Liver (tissue), 9 donors: Measurements from ENCODE around the gene CEP83. TPM values are rescaled to one million over a fixed set of nuclear protein-coding genes. Genes with fewer than 3 reads are reported as not detected.

Source experiments
- DNase-seq: peaks from one replicate; pipeline ENCODE4 v3.0.0-alpha.2; 2017; ENCODE audit warnings: low spot score
- H3K27ac ChIP-seq, 2 donors: one replicate each; pipeline ENCODE4 v1.7.0; 2013; ENCODE audit warnings: inconsistent platforms in 2 of 2, low read length in 2 of 2, control low read depth in 1 of 2, low read depth in 1 of 2, mild to moderate bottlenecking in 1 of 2
- H3K27me3 ChIP-seq, 4 donors: one replicate each; pipeline versions ENCODE4 v1.6.1 to v1.7.0; 2013; ENCODE audit warnings: low read length in 3 of 4, inconsistent platforms in 1 of 4, mild to moderate bottlenecking in 1 of 4, moderate library complexity in 1 of 4; ENCODE audit not compliant: control insufficient read depth in 4 of 4, insufficient read depth in 4 of 4
- H3K36me3 ChIP-seq, 4 donors: one replicate each; pipeline versions ENCODE4 v1.6.1 to v1.7.0; 2013; ENCODE audit warnings: low read length in 3 of 4, mild to moderate bottlenecking in 3 of 4, low read depth in 1 of 4, moderate library complexity in 1 of 4; ENCODE audit not compliant: control insufficient read depth in 4 of 4, insufficient read depth in 3 of 4
- H3K4me1 ChIP-seq, 4 donors: one replicate each; pipeline versions ENCODE4 v1.6.1 to v1.7.0; 2013; ENCODE audit warnings: low read length in 3 of 4, mild to moderate bottlenecking in 3 of 4, moderate library complexity in 1 of 4; ENCODE audit not compliant: control insufficient read depth in 4 of 4, insufficient read depth in 4 of 4
- H3K4me3 ChIP-seq, 3 donors: one replicate each; pipeline versions ENCODE4 v1.6.1 to v1.7.0; 2013; ENCODE audit warnings: low read length in 3 of 3, control low read depth in 1 of 3, low read depth in 1 of 3, mild to moderate bottlenecking in 1 of 3
- H3K9ac ChIP-seq, 2 donors: one replicate each; pipeline ENCODE4 v1.7.0; 2013; ENCODE audit warnings: low read length in 2 of 2, mild to moderate bottlenecking in 2 of 2, moderate library complexity in 2 of 2, control low read depth in 1 of 2, low read depth in 1 of 2
- H3K9me3 ChIP-seq, 4 donors: one replicate each; pipeline versions ENCODE4 v1.6.1 to v1.7.0; 2013; ENCODE audit warnings: low read length in 3 of 4; ENCODE audit not compliant: control insufficient read depth in 4 of 4
- ATF3 ChIP-seq: IDR thresholded peaks from 2 replicates; pipeline ENCODE4 v1.6.1; 2016; ENCODE audit warnings: antibody characterized with exemption
- CTCF ChIP-seq: fragments of 150-350 bp; IDR thresholded peaks from 2 replicates; pipeline ENCODE4 v1.5.1; 2017; ENCODE audit warnings: improper control_type of control experiment, low read depth, low read length; ENCODE audit not compliant: missing input control
- EGR1 ChIP-seq, 2 donors: IDR thresholded peaks; 2 replicates each; pipeline ENCODE4 v1.6.1; 2016 to 2018; ENCODE audit warnings: antibody characterized with exemption in 2 of 2, low read depth in 2 of 2
- FOXA1 ChIP-seq: IDR thresholded peaks from 2 replicates; pipeline ENCODE4 v1.6.1; 2016; ENCODE audit warnings: antibody characterized with exemption
- FOXA2 ChIP-seq: IDR thresholded peaks from 2 replicates; pipeline ENCODE4 v1.6.1; 2016; ENCODE audit warnings: antibody characterized with exemption
- GABPA ChIP-seq, 2 donors: IDR thresholded peaks in 1 of 2; conservative IDR thresholded peaks in 1 of 2; 2 replicates each; pipeline ENCODE4 v1.6.1; 2016; ENCODE audit warnings: antibody characterized with exemption in 2 of 2, mild to moderate bottlenecking in 1 of 2, moderate library complexity in 1 of 2
- HNF4A ChIP-seq, 2 donors: conservative IDR thresholded peaks; 2 replicates each; pipeline ENCODE4 v1.6.1; 2016; ENCODE audit warnings: antibody characterized with exemption in 2 of 2, mild to moderate bottlenecking in 2 of 2
- HNF4G ChIP-seq: IDR thresholded peaks from 2 replicates; pipeline ENCODE4 v1.6.1; 2016; ENCODE audit warnings: antibody characterized with exemption
- JUND ChIP-seq, 2 donors: IDR thresholded peaks; 2 replicates each; pipeline ENCODE4 v1.6.1; 2016; ENCODE audit warnings: antibody characterized with exemption in 2 of 2
- MAX ChIP-seq: IDR thresholded peaks from 2 replicates; pipeline ENCODE4 v1.6.1; 2016; ENCODE audit warnings: antibody characterized with exemption
- NR2F2 ChIP-seq: IDR thresholded peaks from 2 replicates; pipeline ENCODE4 v1.6.1; 2016; ENCODE audit warnings: antibody characterized with exemption
- RAD21 ChIP-seq, 2 donors: IDR thresholded peaks; 2 replicates each; pipeline ENCODE4 v1.6.1; 2016; ENCODE audit warnings: antibody characterized with exemption in 2 of 2, mild to moderate bottlenecking in 2 of 2
- REST ChIP-seq: IDR thresholded peaks from 2 replicates; pipeline ENCODE4 v1.6.1; 2016; ENCODE audit warnings: antibody characterized with exemption, mild to moderate bottlenecking
- RXRA ChIP-seq, 2 donors: IDR thresholded peaks; 2 replicates each; pipeline ENCODE4 v1.6.1; 2017 to 2018; ENCODE audit warnings: antibody characterized with exemption in 2 of 2, mild to moderate bottlenecking in 1 of 2
- SP1 ChIP-seq: IDR thresholded peaks from 2 replicates; pipeline ENCODE4 v1.6.1; 2018; ENCODE audit warnings: antibody characterized with exemption, mild to moderate bottlenecking
- TAF1 ChIP-seq: conservative IDR thresholded peaks from 2 replicates; pipeline ENCODE4 v1.6.1; 2016; ENCODE audit warnings: antibody characterized with exemption, mild to moderate bottlenecking
- YY1 ChIP-seq: IDR thresholded peaks from 2 replicates; pipeline ENCODE4 v1.6.1; 2016; ENCODE audit warnings: antibody characterized with exemption, mild to moderate bottlenecking
- ZBTB33 ChIP-seq: IDR thresholded peaks from 2 replicates; pipeline ENCODE4 v1.6.1; 2016; ENCODE audit warnings: antibody characterized with exemption
- WGBS: extraction: QIAGEN DNeasy Blood & Tissue Kit; methylation state at CpG from one replicate; pipeline ENCODE4 v1.1.7; 2013; 5-methylcytosine and 5-hydroxymethylcytosine counted together
- polyA plus RNA-seq, 2 donors: library from polyadenylated mRNA; stranded (reverse) in 1 of 2; unstranded in 1 of 2; fragments of 200-250 nt in 1 of 2; fragments of >200 nt in 1 of 2; fragmentation: Nextera tagmentation in 1 of 2; extraction: Ambion mirVana in 1 of 2; gene quantifications; one replicate each; pipeline versions ENCODE4 v1.2.1 to v1.2.3, GENCODE V29; 2013 to 2015
- total RNA-seq, 2 donors: library from RNA; depleted of rRNA; stranded (reverse); fragments of >200 nt; gene quantifications; one replicate each; pipeline ENCODE4 v1.2.3, GENCODE V29; 2014
- donor health status: healthy.
- donor health status: healthy.
- donor health status: healthy.
- donor health status: healthy.
- donor health status: healthy.

CEP83 gene
- total and polyA plus RNA-seq, 4 donors, result 1.9 to 8.4 (median 5.2) TPM

- no peak for TF ChIP-seq REST
Observed at GRCh38 chr12:94269316-94269999, 190.2 kb downstream of the CEP83 start (continued).

GRCh38 chr12:94267921-94268471 lies 191.7 kb downstream of the CEP83 start:
- no peak overlapping the region for H3K9ac ChIP-seq
- H3K27me3 ChIP-seq, result no peaks in the 10 kb centered on the region
- WGBS, result 94% methylated on average over 5 of the region's 5 CpGs
- H3K4me1 ChIP-seq, result no peaks in the 10 kb centered on the region
- no peaks in the 10 kb centered on the region for H3K9me3 ChIP-seq
- H3K36me3 ChIP-seq, result no peaks in the 10 kb centered on the region
- no peak overlapping the region for H3K27ac ChIP-seq
- TF ChIP-seq FOXA2 (no peak), TAF1 (no peak), NR2F2 (no peak), SP1 (no peak), YY1 (no peak), MAX (no peak), HNF4G (no peak), HNF4A (conservative IDR thresholded peaks at IDR 0.05) (no peak)
- no peak overlapping the region for H3K4me3 ChIP-seq
- DNase-seq, result no peak

- WGBS, result 86% methylated on average over 3 of the region's 3 CpGs
Observed at GRCh38 chr12:94267537-94267872, 192.2 kb downstream of the CEP83 start.

More at GRCh38 chr12:94267537-94267872, 192.2 kb downstream of the CEP83 start:
- Histone ChIP-seq H3K9ac (no peak overlapping the region), H3K9me3 (no peaks in the 10 kb centered on the region), H3K27ac (no peak overlapping the region), H3K27me3 (no peaks in the 10 kb centered on the region), H3K36me3 (no peaks in the 10 kb centered on the region), H3K4me1 (no peaks in the 10 kb centered on the region), H3K4me3 (no peak overlapping the region)
- TF ChIP-seq ZBTB33 (no peak), HNF4A (conservative IDR thresholded peaks at IDR 0.05) (no peak), NR2F2 (no peak), TAF1 (no peak), SP1 (no peak), RXRA (IDR thresholded peaks at IDR 0.05) (no peak), GABPA (IDR thresholded peaks at IDR 0.05 in 1 of 2, conservative IDR thresholded peaks at IDR 0.05 in 1 of 2) (no peak), EGR1 (IDR thresholded peaks at IDR 0.05; ENCODE audit: low read depth in 2 of 2) (no peak), FOXA1 (no peak), YY1 (no peak), RAD21 (IDR thresholded peaks at IDR 0.05) (no peak), MAX (no peak), JUND (IDR thresholded peaks at IDR 0.05) (no peak), REST (no peak), CTCF (no peak), FOXA2 (no peak), HNF4G (no peak), ATF3 (no peak)
- no peak for DNase-seq
